ENCODE results near the gene NFATC2IP. TPM values are rescaled to one million over a fixed set of nuclear protein-coding genes. Genes with fewer than 3 reads are reported as not detected.

NFATC2IP gene
- total and polyA plus RNA-seq, 9 of the 15 experiments (the other 6 are each of a cell fraction or from before 2014, with no cell fraction given): 15.6 to 106 (median 46.9) TPM

DNA sequence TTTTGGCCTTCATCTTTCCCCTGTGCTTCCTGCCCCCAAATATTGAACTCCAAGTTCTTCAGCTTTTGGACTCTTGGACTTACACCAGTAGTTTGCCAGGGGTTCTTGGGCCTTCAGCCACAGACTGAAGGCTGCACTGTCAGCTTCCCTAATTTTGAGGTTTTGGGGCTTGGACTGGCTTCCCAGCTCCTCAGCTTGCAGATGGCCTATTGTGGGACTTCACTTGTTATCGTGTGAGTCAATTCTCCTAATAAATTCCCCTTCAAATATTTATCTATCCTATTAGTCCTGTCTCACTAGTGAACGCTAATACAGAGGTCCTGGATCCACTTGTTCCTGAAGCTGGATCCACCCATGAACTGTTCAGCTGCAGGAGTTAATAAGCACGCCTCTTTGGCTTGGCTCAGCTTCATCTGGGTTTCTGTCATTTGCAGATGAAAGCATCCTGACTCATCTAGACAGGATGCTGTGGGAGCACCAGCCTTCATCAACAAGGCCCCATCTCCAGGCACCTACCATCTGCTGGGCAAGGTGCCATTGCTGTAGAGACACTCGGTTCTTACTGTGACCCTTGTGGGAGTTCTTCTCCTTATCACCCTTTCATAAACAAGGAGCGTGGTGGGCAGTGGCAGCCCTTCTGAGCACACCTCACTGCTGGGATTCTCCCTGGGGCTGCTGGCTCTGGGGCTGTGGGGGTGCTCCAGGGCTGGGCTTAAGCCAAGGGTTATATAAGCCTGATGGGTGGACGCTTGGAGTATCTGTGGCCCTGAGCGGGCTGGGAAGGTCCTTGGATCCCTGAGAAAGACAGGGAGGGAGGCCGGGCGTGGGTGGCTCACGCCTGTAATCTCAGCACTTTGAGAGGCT lies 57.2 kb downstream of the NFATC2IP start (continued):
- no peak for TF ChIP-seq ZNF174 (CRISPR knock-in tag; IDR thresholded peaks at IDR 0.05)
- no peak for TF ChIP-seq TBL1XR1 (IDR thresholded peaks at IDR 0.05; ENCODE audit: low read length in 2 of 2)
- TF ChIP-seq, protein P1, sequence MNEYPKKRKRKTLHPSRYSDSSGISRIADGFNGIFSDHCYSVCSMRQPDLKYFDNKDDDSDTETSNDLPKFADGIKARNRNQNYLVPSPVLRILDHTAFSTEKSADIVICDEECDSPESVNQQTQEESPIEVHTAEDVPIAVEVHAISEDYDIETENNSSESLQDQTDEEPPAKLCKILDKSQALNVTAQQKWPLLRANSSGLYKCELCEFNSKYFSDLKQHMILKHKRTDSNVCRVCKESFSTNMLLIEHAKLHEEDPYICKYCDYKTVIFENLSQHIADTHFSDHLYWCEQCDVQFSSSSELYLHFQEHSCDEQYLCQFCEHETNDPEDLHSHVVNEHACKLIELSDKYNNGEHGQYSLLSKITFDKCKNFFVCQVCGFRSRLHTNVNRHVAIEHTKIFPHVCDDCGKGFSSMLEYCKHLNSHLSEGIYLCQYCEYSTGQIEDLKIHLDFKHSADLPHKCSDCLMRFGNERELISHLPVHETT (CRISPR knock-in tag; conservative IDR thresholded peaks at IDR 0.05 in 1 of 2, IDR thresholded peaks at IDR 0.05 in 1 of 2): no peak
- no peak for TF ChIP-seq TEAD4 (IDR thresholded peaks at IDR 0.05; ENCODE audit: low read length)
- no peak for TF ChIP-seq TEAD4 (CRISPR knock-in tag; IDR thresholded peaks at IDR 0.05; ENCODE audit: borderline replicate concordance)
- peak; percentile 65; the same call in 1 of the 2 replicates for TF ChIP-seq ZNF766 (CRISPR knock-in tag; conservative IDR thresholded peaks at IDR 0.05)
- no peak for TF ChIP-seq KLF6 (CRISPR knock-in tag; IDR thresholded peaks at IDR 0.05; ENCODE audit: borderline replicate concordance)
- no peak for TF ChIP-seq TEAD2 (tag; IDR thresholded peaks at IDR 0.05)
- TF ChIP-seq HDGF (IDR thresholded peaks at IDR 0.05): no peak
- TF ChIP-seq ZNF764 (CRISPR knock-in tag; IDR thresholded peaks at IDR 0.05; ENCODE audit: low read depth): no peak
- no peak for TF ChIP-seq ZNF699 (CRISPR knock-in tag; IDR thresholded peaks at IDR 0.05; ENCODE audit: insufficient replicate concordance)
- TF ChIP-seq, protein P2, sequence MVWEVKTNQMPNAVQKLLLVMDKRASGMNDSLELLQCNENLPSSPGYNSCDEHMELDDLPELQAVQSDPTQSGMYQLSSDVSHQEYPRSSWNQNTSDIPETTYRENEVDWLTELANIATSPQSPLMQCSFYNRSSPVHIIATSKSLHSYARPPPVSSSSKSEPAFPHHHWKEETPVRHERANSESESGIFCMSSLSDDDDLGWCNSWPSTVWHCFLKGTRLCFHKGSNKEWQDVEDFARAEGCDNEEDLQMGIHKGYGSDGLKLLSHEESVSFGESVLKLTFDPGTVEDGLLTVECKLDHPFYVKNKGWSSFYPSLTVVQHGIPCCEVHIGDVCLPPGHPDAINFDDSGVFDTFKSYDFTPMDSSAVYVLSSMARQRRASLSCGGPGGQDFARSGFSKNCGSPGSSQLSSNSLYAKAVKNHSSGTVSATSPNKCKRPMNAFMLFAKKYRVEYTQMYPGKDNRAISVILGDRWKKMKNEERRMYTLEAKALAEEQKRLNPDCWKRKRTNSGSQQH (CRISPR knock-in tag; IDR thresholded peaks at IDR 0.05): no peak
- no peak for TF ChIP-seq BRF1 (IDR thresholded peaks at IDR 0.05; ENCODE audit: borderline replicate concordance, extremely low read depth, insufficient read length)
- TF ChIP-seq, protein P3, sequence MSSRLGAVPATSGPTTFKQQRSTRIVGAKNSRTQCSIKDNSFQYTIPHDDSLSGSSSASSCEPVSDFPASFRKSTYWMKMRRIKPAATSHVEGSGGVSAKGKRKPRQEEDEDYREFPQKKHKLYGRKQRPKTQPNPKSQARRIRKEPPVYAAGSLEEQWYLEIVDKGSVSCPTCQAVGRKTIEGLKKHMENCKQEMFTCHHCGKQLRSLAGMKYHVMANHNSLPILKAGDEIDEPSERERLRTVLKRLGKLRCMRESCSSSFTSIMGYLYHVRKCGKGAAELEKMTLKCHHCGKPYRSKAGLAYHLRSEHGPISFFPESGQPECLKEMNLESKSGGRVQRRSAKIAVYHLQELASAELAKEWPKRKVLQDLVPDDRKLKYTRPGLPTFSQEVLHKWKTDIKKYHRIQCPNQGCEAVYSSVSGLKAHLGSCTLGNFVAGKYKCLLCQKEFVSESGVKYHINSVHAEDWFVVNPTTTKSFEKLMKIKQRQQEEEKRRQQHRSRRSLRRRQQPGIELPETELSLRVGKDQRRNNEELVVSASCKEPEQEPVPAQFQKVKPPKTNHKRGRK (tag; IDR thresholded peaks at IDR 0.05): no peak
- TF ChIP-seq NCOA6 (IDR thresholded peaks at IDR 0.05): no peak
- no peak for TF ChIP-seq ZNF586 (CRISPR knock-in tag; conservative IDR thresholded peaks at IDR 0.05)
- no peak for TF ChIP-seq FOXP4 (CRISPR knock-in tag; IDR thresholded peaks at IDR 0.05; ENCODE audit: borderline replicate concordance)
- TF ChIP-seq SNIP1 (IDR thresholded peaks at IDR 0.05; ENCODE audit: low read depth): no peak
- TF ChIP-seq, protein P4, sequence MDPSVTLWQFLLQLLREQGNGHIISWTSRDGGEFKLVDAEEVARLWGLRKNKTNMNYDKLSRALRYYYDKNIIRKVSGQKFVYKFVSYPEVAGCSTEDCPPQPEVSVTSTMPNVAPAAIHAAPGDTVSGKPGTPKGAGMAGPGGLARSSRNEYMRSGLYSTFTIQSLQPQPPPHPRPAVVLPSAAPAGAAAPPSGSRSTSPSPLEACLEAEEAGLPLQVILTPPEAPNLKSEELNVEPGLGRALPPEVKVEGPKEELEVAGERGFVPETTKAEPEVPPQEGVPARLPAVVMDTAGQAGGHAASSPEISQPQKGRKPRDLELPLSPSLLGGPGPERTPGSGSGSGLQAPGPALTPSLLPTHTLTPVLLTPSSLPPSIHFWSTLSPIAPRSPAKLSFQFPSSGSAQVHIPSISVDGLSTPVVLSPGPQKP (CRISPR knock-in tag; IDR thresholded peaks at IDR 0.05): no peak
- no peak; the same call in 1 of the 2 replicates for TF ChIP-seq DMBX1 (CRISPR knock-in tag; IDR thresholded peaks at IDR 0.05; ENCODE audit: borderline replicate concordance)

All from K562 (cell line).